WI38 (cell line): Measurements from ENCODE around the gene C2CD4D.

Experiments
- H3K4me3 ChIP-seq: 2 replicates; pipeline ENCODE4 v1.5.1; 2011; ENCODE audit warnings: low read depth, mild to moderate bottlenecking, control low read depth, low read length
- TF ChIP-seq, protein P1 (sequence below): IDR thresholded peaks from 2 replicates; pipeline ENCODE4 v1.5.1; 2012; ENCODE audit warnings: low read depth, mild to moderate bottlenecking, control low read depth, low read length

Gene C2CD4D

GRCh38 chr1:151799179-151800022 lies 40.2 kb downstream of the C2CD4D start:
- TF ChIP-seq, protein P1, sequence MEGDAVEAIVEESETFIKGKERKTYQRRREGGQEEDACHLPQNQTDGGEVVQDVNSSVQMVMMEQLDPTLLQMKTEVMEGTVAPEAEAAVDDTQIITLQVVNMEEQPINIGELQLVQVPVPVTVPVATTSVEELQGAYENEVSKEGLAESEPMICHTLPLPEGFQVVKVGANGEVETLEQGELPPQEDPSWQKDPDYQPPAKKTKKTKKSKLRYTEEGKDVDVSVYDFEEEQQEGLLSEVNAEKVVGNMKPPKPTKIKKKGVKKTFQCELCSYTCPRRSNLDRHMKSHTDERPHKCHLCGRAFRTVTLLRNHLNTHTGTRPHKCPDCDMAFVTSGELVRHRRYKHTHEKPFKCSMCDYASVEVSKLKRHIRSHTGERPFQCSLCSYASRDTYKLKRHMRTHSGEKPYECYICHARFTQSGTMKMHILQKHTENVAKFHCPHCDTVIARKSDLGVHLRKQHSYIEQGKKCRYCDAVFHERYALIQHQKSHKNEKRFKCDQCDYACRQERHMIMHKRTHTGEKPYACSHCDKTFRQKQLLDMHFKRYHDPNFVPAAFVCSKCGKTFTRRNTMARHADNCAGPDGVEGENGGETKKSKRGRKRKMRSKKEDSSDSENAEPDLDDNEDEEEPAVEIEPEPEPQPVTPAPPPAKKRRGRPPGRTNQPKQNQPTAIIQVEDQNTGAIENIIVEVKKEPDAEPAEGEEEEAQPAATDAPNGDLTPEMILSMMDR, result no peak
- no peak overlapping the region for H3K4me3 ChIP-seq

DNA sequence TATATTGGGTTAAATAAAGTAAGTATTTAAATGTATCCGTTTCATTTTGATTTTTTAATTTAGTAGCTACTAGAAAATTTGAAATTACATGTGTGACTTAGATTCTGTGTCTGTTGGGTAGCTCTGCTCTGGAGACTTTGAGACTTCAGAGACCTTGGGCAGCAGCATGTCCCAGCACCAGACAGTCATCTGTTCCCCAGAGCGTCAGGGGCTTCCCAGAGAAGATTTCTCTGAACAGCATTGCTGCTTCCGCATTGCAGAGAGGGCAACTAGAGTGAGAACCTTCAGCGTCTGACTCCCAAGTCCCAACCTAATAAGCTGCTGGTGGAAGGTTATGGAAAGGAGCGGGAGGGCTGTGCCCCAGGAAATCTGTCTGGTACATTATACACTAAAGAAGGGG lies 41.0 kb downstream of the C2CD4D start:
- no peak overlapping the region for H3K4me3 ChIP-seq
- TF ChIP-seq, protein P1, result no peak

- peak overlapping the region; percentile 62 for H3K4me3 ChIP-seq
- TF ChIP-seq, protein P1, result no peak
These were observed 48.5 kb downstream of the C2CD4D start for GRCh38 chr1:151790940-151791651.

- H3K4me3 ChIP-seq, result peak within 1 kb of the TSS; percentile 62
- TF ChIP-seq, protein P1, result no peak; the same call in 1 of the 2 replicates
These were observed 49.3 kb downstream of the C2CD4D start, which contains the start of gene TDRKH for GRCh38 chr1:151790071-151790939. TSS of gene TDRKH (minus strand) at chr1:151790500. CDS start at chr1:151783022, 7,478 bp downstream.
